ENCODE results near the gene FBXO2. TPM values are rescaled to one million over a fixed set of nuclear protein-coding genes. Genes with fewer than 3 reads are reported as not detected.

FBXO2 gene
- total RNA-seq, 1 experiment from 2014 or later = 131 TPM

GRCh38 chr1:11652203-11652780 lies 1.9 kb downstream of the FBXO2 start:
- ChIA-PET CTCF (interaction anchor here (0.7 to 1.2 kb wide), 2 partner anchors 12 to 319 kb away, joined by 3 read pairs; partner anchors contain the start of gene FBXO6), POLR2A (no interaction called here)
- H3K27ac ChIP-seq (ENCODE audit: low read length) = peak overlapping the region; percentile 79
- intact Hi-C loops (cut with micrococcal nuclease; ENCODE audit: unreplicated experiment) = loop anchor here (5.0 kb wide), 1 partner anchor 65 kb away; no protein-coding TSS in a partner anchor
- no peaks in the 10 kb centered on the region; the same call in 1 of the 2 replicates for H3K36me3 ChIP-seq (ENCODE audit: control insufficient read depth, insufficient read depth, low read length)
- no peaks in the 10 kb centered on the region for H3K27me3 ChIP-seq (ENCODE audit: control insufficient read depth, insufficient read depth, low read length)
- peak overlapping the region in 1 of 2 experiments; percentile 68; a peak in 1 of 4 replicates for H3K4me3 ChIP-seq (ENCODE audit: low read depth in 2 of 2, low read length in 2 of 2)
- no peak for DNase-seq (ENCODE audit: low read depth, low spot score)
- in situ Hi-C loops (cut with HindIII; ENCODE audit: low pct_unique_long_range_greater_than_20kb, low sequenced_read_pairs) = no loop called here
- no peaks in the 10 kb centered on the region for H3K9me3 ChIP-seq (ENCODE audit: control insufficient read depth, insufficient read depth, low read depth, low read length)
- TF ChIP-seq TCF7L2 (IDR thresholded peaks at IDR 0.05; ENCODE audit: low read depth, low read length) = no peak
- no peak for TF ChIP-seq SIN3A (IDR thresholded peaks at IDR 0.05; ENCODE audit: borderline replicate concordance, insufficient read depth, low read depth, low read length)
- TF ChIP-seq POLR2AphosphoS5 (IDR thresholded peaks at IDR 0.05; ENCODE audit: low read depth, low read length) = no peak
- TF ChIP-seq REST (IDR thresholded peaks at IDR 0.05; ENCODE audit: insufficient read depth in 1 of 2, low read depth in 2 of 2, low read length in 1 of 2) = no peak
- TF ChIP-seq CTCF (IDR thresholded peaks at IDR 0.05) = no peak
- no TSS peak for BruUV-seq (replicated peaks)
- ATAC-seq = no peak
- H3K4me1 ChIP-seq (ENCODE audit: control insufficient read depth, insufficient read depth, low read length) = peaks cover 29% of the 10 kb centered on the region

GRCh38 chr1:11651017-11651416 lies 3.2 kb downstream of the FBXO2 start:
- Histone ChIP-seq H3K36me3 (ENCODE audit: control insufficient read depth, insufficient read depth, low read length) (no peaks in the 10 kb centered on the region; the same call in 1 of the 2 replicates), H3K27me3 (ENCODE audit: control insufficient read depth, insufficient read depth, low read length) (no peaks in the 10 kb centered on the region), H3K4me3 (ENCODE audit: low read depth in 2 of 2, low read length in 2 of 2) (no peak overlapping the region), H3K27ac (ENCODE audit: low read length) (peak overlapping the region; percentile 57; the same call in 1 of the 2 replicates), H3K4me1 (ENCODE audit: control insufficient read depth, insufficient read depth, low read length) (peaks cover 29% of the 10 kb centered on the region), H3K9me3 (ENCODE audit: control insufficient read depth, insufficient read depth, low read depth, low read length) (no peaks in the 10 kb centered on the region)
- BruUV-seq (replicated peaks) = no TSS peak
- ATAC-seq (no peak), DNase-seq (ENCODE audit: low read depth, low spot score) (no peak)
- in situ Hi-C loops (cut with HindIII; ENCODE audit: low pct_unique_long_range_greater_than_20kb, low sequenced_read_pairs) = no loop called here
- POLR2A ChIA-PET = interaction anchor here (0.7 kb wide), 1 partner anchor 29 kb away, joined by 3 read pairs; no protein-coding TSS in a partner anchor
- CTCF ChIA-PET = interaction anchor here (0.5 to 0.6 kb wide), 2 partner anchors 72 to 411 kb away, joined by 4 to 8 read pairs; no protein-coding TSS in a partner anchor
- TF ChIP-seq POLR2AphosphoS5 (IDR thresholded peaks at IDR 0.05; ENCODE audit: low read depth, low read length) = no peak
- TF ChIP-seq SIN3A (IDR thresholded peaks at IDR 0.05; ENCODE audit: borderline replicate concordance, insufficient read depth, low read depth, low read length) = no peak
- no peak for TF ChIP-seq REST (IDR thresholded peaks at IDR 0.05; ENCODE audit: insufficient read depth in 1 of 2, low read depth in 2 of 2, low read length in 1 of 2)
- TF ChIP-seq TCF7L2 (IDR thresholded peaks at IDR 0.05; ENCODE audit: low read depth, low read length) = no peak
- no peak for TF ChIP-seq CTCF (IDR thresholded peaks at IDR 0.05)
- intact Hi-C loops (cut with micrococcal nuclease; ENCODE audit: unreplicated experiment) = loop anchor here (5.0 kb wide), 1 partner anchor 66 kb away; no protein-coding TSS in a partner anchor
